T-helper 1 cell treated with Interleukin-12 subunit alpha and Interleukin-12 subunit beta and Interleukin-4 antibody, amounts not matched to agents 30 ng/mL and 1 ng/mL, for 36 hours (primary cell): ENCODE measurements around the gene FOXO6. TPM values are rescaled to one million over a fixed set of nuclear protein-coding genes. Genes with fewer than 3 reads are reported as not detected.

Source experiments
- intact Hi-C: fragments of 100-400 bp; cut with micrococcal nuclease; formaldehyde crosslinking; loops from one replicate; pipeline ENCODE4 v1.15.1; 2024
- total RNA-seq: library from RNA; stranded (reverse); gene quantifications from 2 replicates; pipeline ENCODE4 v1.2.3, GENCODE V29; 2022

FOXO6 gene
- not detected in 2 replicates for total RNA-seq

DNA sequence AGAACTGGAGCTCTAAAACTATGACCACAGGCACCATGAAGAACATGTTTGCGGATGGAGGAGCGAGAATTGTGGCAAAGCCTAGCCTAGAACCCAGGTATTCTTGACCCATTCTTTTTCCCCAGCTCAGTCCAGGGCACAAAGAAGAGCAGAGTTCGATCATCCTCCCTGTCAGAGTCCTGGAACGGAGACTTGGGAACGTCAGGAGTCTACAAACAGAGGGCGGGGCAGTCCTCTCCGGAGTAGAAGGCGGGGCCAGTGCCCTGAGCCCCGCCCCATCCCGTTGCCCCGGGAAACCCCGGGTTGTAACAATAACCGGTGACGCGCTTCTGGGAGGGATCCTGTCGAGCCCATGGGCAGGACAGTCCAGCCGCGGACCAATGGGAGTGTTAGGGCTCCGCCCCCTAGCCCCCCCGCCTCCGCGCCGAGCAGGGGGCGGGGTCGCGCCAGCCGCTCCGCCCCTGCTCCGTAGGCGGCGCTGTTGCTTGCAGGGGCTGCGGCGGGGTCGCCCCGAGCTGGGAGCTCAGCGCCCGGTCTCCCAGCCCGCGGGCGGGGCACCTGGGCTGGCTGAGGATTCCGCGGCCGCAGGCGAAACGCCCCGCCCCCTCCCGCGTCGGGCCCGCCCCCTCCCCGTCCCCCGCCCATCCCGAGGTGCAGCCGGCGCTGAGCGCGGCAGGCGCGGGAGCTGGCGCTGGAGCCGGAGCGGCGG is at the start of gene FOXO6:
Gene FOXO6 (plus strand): TSS at position 649 of the 709 bp plus-strand sequence.
- intact Hi-C loops, result loop anchor here (1.0 to 10.0 kb wide), 5 partner anchors 22 to 1104 kb away; partner anchors contain the start of gene CCDC30

DNA sequence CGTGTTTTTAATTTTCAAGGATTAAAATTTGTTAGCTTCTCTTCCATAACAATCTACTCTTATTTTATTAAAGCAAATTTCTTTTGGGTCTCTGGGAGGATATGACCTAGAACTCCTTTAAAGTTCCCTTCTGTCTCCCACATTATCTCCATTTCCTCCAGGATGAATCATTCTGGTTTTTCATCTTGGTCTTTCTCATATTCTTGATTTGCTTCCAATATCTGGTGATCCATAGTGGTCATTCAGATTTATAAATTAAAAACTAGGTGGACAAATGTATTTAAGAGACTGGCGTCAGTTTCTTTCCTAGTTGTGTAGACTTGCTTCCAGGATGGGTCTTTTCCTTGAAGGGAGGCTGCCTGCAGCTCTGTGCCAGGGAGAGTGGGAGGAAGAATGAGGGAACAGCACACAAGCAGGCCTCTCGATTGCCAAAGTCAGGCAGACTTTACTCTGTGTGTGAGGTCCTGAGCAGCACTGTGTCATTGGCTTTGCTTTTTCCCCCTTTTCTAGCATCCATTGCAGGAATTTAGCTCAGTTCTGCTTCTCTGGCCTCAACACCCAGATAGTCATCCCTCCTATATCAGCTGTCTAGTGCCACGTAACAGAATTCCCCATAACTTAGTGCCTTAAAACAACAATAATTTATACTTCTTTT is 48.1 kb upstream of the FOXO6 start:
- intact Hi-C loops, result loop anchor here (5.0 kb wide), 1 partner anchor 119 kb away; no protein-coding TSS in a partner anchor

DNA sequence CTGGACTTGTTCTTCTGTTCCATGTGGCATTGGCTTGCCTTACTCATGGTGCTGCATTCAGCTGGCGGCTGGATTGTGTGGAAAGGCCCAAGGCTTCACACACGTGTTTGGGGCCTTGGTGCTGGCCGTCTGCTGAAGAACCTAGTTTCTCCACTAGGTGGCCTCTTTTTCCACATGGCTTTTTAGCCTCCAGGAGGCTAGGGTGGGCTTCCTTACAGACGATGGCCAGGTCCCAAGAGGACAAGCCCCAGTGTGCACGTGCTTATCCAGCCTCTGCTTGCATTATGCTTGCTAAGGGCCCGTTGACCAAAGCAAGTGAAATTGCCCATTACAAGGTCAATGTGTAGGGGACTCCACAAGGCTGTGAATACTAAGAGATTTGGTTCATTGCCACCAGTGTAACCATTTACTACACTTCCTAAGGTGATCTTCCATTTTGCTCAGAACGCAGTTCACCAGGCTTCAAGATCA is 47.5 kb upstream of the FOXO6 start:
- intact Hi-C loops, result loop anchor here (5.0 kb wide), 1 partner anchor 119 kb away; no protein-coding TSS in a partner anchor

DNA sequence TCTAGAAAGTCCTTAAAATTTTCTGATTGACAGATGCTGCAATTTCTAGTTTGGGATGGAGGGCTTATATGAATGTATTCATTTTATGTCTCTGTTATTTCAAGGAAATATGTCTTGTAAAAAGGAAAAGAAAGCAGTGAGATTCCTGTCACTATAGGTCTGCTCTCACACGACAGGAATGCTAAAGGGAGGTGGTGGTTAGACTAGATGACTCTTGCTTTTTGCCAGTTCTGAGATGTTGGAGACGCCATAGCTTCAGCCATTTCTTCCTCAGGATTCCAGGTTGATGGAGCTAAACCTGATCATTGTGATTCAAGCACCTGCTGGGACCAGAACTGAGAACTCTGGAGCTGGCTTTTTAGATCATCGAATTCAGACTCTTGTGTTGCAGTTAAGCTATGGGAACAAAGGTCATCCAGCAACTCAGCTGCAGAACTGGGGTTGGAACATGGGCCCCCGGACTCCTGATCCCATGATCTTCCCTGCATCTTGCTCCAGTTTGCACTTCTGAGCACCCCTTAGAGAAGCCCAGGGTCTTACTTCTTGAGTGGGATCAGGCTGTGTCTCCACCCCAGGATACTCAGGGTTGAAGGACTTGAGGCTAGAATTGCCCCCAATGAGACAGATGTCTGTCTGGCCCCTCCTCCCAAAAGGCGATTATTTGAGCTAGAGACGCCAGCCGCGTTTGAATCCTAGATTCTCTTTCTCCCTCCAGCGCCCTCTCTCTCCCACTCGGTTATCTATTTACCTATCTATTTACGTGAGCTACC is 46.7 kb upstream of the FOXO6 start:
- intact Hi-C loops, result loop anchor here (5.0 kb wide), 1 partner anchor 118 kb away; no protein-coding TSS in a partner anchor

DNA sequence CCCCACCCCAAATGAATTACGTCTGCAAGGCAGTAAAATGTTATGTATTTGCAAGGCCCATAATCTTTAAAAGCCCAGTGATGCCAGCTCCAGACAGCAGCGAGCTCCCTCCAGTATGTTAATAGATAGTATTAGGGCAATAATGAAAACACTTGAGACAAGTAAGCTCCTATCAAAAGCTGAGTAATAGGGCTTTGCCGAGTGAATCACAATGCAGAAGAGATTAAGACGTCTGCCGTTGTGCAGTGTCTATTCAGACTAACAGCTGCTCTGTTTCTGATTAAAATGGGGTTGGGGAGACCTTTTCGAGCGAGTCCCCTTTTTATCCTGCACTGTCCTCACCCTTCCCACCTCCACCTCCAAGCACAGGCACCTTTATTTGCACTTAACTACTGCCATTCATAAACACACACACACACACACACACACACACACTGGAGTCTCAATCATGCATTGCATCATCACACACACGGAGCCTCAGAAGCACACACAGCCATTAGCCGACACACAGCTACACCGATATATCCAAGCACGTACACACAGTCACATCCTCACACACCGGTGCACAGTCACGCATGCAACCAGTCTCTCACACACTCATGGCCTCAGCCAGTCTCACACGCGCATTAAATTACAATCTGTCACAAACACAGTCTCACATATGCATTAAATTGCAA is 46.0 kb upstream of the FOXO6 start:
- intact Hi-C loops, result no loop called here

DNA sequence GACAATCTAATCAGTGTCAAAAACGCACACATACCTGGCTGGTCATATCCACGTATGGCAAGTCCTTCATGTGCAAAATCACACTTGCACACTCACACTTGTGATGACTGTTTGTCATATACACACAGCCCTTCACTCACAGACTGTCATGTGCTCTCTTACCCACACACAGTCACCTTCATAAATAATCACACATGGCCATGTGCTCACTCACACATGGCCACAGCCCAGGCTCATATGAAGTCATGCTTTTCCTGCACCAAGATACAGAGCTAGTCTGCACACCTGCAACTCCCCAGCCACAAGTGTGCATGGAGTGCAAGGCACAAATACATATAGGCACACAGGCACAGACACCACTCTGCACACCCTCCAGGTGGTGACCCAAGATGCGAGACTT is 45.4 kb upstream of the FOXO6 start:
- intact Hi-C loops, result no loop called here

DNA sequence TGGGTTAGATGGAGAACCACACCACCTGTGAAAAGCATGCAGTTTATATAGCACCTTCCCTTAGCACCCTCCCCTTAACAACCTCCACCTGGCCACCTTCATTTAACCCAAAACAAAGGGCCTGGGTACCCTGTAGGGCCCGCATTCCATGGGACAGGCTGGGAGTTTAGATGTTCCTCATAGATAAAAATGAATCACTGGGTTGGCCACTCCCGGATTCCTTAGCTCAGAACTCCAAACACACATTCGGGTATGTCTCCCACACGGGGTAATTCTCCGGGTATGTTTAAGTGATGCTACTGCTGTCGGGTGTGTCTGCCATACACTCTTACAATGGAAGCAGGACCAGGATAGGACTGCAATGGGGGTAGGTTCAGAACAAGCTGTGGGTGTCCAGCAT is 43.9 kb upstream of the FOXO6 start:
- intact Hi-C loops, result no loop called here

DNA sequence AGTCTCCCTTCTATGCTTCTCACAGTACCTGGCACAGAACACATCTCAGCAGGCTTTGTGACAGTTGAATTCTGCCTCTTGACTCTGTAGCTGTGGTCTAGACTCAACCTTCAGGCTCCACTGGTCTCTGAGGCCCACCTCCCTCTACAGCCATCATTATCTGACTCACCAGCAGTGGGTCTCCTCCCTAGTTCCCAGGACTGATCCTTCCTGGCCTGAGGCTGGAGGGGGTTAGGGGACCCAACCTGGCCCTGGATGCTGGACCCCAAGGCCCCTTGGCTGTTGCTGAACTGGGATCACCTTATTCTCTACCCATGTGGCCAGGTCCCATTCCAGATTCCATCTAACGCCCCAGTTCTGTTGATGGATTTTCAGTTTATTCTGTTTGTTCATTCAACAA is 43.1 kb upstream of the FOXO6 start:
- intact Hi-C loops, result no loop called here

DNA sequence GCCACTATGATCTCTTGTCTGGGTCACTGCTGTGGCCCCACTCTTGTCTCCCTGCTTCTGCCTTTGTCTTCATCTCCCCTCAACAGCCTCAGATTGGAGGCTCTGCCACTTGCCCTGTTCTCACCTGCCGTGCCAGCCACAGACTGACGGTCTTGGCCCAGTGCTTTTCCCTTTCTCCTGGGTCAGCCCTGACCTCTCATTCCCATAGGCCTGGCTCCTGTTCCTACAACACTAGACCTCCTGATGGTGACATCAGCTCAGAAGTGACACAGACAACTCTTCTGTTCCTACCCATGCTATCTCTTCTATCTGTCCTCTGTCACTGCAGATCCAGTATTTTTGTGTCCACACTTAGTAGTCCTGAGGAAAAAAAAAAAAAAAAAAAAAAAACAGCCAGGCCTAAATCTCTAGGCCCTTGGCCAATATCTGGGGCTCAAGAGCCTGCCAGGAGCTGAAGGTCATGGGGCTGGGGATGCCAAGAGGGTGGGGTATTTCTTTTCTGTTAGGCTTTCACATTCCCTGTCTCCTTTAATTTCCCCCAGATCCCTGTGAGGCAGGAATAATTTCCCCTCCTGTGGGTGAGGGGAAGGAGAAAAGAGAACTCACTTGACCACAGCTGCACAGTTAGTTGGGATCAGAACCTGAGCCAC is 42.0 kb upstream of the FOXO6 start:
- intact Hi-C loops, result no loop called here

DNA sequence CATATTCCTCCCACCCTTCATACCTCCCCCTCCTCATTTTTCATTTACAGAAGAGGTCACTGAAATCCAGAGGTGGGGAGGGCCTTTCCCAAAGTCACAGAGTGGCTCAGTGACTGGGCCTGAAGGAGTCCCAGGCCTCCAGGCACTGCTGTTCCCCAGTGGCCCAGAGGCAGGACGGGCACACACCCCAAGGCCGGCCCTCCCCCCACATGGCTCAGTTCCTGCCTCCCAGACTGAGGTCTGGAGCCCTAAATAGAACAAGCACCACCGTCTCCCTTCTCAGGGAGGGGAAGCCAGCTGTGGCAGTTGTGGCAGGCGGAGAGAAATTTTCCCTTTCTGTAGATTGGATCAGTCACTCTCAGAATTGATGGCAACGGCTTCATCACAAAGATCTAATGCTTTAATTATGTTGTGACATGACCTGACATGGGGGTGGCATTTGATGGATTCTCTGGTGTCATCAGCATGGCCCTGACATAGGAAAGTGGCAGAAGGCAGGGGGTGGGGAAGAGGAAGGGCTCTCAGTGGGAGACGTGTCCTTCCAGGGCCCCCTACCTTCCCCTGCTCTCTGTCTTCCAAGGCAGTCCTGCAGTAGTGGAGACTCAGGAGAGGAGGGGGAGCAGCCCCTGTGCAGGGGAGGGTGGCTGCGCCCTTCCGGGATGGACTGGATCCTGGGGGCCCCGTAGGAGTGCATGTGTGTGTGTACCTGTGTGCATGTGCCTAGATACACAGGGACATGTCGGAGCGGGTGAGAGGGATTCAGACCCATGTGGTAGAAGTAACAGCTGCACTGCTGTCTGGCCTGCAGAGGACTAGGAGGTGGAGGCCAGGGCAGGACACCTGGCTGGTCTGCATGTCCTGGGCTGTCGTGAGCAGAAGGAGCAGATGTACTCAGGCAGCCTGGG is 41.2 kb upstream of the FOXO6 start:
- intact Hi-C loops, result no loop called here

DNA sequence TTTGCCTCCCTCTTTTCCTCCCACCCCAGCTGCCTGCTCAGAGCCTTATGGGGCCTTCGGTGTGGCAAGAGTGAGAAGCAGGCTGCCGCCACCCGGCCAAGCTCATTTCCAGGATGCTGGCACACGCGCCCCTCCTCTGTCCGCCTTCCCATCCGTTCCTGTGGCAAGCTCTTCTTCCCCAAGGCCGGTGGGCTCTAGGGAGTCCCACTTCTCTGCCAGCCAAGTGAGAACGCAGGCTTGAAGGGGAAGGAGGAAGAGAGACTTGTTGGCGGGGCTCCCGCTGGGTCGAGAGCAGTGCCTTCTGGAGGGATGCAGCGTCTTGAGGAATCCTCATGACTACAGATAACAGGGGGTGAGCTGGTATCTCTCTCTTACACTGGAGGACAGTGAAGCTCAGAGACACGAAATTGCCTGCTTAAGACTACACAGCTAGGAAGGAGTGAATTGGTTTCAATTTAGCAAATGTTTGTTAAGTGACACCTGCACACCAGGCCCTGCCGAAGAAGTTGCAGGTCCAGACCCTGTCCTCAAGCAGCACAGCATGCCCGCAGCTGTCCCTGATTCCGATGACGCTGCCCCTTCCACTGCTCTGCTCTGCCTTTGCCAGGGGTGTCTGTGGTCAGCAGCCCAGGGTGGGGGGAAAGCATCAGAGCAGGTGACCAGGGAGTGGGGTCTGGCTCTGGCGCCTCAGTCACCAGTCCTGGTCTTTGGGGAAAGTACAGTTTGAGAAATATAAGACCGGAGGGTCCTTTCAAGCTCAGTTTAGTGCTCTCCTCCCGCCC is 40.1 kb upstream of the FOXO6 start:
- intact Hi-C loops, result no loop called here

DNA sequence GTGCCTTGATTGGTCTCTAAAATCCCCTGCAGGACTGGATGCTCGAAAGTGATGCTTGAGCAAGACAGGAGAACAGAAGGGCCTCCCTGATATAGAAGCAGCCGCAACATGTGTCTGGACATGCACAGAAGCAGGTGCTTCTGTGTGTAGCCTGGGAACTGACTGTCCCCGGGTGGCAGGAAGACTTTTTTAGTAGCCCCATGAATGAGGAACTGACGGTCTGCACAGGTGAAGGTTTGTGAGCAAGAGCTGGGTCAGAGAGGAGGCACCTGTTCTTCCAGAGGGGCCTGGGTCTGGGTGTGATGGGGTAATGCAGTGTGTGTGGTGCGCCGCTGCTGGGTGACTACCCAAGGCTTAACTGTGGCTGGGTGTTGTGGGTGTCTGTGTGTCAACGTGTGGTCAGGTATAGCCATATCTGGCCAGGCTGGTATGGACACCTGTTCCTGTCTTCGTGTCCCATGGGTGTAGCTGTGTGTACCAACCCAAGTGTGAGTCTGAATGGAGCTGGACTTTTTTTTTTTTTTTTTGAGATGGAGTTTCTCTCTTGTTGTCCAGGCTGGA is 39.1 kb upstream of the FOXO6 start:
- intact Hi-C loops, result loop anchor here (2.0 kb wide), 1 partner anchor 95 kb away; no protein-coding TSS in a partner anchor

DNA sequence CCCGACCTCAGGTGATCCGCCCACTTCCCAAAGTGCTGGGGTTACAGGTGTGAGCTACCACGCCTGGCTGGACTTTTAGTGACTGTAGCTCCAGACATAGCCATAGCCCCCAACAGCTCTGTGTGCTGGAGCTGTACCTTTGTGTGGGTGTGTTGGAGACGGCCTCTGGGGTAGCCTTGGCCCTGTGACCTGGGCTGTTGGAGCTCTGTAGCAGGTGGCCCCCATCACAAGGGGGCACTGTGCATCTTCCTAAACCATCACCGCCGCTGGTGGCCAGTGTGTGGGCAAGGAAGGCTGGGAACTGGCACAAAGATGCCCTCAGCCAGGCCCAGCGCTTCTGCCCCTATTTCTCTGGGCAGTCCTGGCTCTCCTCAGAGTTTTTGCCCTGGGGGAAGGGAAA is 38.4 kb upstream of the FOXO6 start:
- intact Hi-C loops, result loop anchor here (2.0 kb wide), 1 partner anchor 94 kb away; no protein-coding TSS in a partner anchor

DNA sequence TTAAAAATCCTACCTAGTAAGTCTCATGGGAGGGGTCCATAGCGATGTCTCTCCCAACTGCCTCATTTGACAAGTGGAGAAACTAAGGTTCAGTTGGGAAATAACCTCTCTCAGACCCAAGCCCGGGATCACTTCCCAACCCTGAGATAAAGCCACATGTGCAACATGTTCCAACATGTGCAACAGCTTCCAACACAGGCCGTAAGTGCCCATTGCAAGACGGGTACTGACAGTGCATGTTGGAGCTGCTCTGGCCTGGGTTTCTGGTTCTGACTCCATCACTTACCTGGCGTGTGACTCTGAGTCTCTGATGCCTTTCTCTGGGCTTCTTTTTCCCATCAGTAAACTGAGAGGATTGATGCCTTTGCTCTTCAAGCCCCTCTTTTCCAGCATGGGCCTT is 38.0 kb upstream of the FOXO6 start:
- intact Hi-C loops, result loop anchor here (2.0 kb wide), 1 partner anchor 94 kb away; no protein-coding TSS in a partner anchor

DNA sequence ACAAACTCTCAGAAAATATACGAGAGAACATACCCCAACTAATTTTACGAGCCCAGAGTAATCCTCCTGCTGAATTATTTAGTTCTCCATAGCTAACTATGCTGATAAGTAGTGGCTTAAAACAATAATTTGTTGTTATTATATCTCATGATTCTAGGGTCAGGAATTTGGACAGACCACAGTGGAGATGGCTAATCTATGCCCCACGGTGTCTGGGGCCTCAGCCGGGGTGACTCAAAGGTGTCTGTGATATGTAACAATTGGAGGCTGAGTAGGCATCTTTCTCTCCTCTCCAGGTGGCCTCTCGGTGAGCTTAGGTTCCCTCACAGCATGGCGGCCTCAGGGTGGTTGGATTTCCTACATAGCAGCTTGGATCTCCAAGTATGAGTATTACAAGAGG is 35.4 kb upstream of the FOXO6 start:
- intact Hi-C loops, result no loop called here

DNA sequence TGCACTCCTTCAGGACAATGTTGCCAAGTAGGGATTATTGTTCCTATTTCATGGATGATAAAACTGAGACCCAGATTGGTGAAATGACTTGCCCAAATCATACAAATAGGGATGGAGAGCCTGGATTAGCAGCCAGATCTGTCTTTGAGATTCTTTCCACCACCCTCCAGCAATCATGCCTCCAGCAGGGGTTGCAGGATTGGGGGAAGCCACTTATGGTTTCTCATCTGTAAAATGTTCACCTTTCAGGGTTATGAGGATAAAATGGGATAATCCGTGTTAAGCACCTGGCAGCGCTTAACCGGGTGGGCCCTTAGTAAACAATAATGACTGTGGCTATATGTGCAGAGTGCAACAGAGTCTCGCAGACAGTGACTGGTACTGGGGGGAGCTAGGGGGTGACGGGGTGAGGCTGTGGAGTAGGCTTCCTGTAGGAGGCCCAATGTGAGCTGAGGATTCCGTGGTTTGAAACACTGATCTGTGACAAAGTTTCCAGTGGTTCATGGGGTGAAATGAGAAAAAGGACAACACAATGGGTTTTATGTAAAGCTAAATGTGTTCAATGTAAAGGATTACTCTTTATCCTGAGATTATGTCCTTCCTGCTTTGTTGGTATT is 33.7 kb upstream of the FOXO6 start:
- intact Hi-C loops, result no loop called here

DNA sequence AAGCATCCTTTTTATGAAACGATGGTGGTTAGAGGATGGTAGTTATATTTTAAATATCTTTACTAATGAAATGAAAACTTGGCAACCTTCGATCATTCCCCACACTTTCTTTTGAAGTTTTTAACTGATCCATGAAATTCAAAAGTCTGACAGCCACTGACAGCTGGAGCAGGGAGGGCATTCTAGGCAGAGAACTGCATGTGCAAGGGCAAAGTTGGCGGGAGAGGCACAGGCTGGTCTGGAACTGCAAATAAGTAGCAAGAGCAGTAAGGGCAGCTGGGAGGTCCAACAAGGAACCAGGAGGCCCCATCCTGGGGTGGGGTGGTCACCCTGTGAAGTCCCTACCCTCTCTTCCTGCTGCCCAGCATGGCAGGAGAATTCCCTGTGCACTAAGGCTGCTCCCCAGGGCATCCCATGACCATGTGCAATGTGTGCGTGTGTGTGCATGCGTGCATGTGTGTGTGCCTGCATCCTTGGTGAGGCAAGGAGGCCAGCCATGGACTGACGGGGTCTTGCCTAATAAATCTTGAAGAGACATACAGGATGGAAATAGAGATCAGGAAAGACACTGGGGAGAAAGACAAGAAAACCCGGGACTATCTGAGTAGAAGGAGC is 33.1 kb upstream of the FOXO6 start:
- intact Hi-C loops, result no loop called here
